GM12873 (cell line): ENCODE results near the gene DGLUCY.

Experiments used
- TF ChIP-seq, protein P1 (sequence below): IDR thresholded peaks from 2 replicates; pipeline ENCODE4 v1.5.1; 2012; ENCODE audit warnings: low read depth, mild to moderate bottlenecking, moderate library complexity, low read length, control low read depth; ENCODE audit not compliant: insufficient read depth; ENCODE audit errors: missing control alignments

The DGLUCY gene

GRCh38 chr14:91129261-91129660 lies 15.4 kb downstream of the DGLUCY start:
- TF ChIP-seq, protein P1, sequence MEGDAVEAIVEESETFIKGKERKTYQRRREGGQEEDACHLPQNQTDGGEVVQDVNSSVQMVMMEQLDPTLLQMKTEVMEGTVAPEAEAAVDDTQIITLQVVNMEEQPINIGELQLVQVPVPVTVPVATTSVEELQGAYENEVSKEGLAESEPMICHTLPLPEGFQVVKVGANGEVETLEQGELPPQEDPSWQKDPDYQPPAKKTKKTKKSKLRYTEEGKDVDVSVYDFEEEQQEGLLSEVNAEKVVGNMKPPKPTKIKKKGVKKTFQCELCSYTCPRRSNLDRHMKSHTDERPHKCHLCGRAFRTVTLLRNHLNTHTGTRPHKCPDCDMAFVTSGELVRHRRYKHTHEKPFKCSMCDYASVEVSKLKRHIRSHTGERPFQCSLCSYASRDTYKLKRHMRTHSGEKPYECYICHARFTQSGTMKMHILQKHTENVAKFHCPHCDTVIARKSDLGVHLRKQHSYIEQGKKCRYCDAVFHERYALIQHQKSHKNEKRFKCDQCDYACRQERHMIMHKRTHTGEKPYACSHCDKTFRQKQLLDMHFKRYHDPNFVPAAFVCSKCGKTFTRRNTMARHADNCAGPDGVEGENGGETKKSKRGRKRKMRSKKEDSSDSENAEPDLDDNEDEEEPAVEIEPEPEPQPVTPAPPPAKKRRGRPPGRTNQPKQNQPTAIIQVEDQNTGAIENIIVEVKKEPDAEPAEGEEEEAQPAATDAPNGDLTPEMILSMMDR: no peak

DNA sequence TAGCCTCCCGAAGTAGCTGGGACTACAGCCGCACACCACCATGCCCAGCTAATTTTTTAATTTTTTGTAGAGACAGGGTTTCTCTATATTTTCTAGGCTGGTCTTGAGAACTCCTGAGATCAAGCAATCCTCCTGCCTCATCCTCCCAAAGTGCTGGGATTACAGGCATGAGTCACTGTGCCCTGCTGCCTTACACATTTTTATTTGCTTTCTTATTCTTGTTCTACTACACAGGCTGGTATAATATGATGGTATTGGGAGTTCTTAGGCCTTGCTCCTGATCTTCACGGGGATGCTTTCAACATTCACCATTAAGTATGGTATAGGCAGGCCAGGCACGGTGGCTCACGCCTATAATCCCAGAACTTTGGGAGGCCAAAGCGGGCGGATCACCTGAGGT lies 21.2 kb downstream of the DGLUCY start:
- TF ChIP-seq, protein P1: no peak

DNA sequence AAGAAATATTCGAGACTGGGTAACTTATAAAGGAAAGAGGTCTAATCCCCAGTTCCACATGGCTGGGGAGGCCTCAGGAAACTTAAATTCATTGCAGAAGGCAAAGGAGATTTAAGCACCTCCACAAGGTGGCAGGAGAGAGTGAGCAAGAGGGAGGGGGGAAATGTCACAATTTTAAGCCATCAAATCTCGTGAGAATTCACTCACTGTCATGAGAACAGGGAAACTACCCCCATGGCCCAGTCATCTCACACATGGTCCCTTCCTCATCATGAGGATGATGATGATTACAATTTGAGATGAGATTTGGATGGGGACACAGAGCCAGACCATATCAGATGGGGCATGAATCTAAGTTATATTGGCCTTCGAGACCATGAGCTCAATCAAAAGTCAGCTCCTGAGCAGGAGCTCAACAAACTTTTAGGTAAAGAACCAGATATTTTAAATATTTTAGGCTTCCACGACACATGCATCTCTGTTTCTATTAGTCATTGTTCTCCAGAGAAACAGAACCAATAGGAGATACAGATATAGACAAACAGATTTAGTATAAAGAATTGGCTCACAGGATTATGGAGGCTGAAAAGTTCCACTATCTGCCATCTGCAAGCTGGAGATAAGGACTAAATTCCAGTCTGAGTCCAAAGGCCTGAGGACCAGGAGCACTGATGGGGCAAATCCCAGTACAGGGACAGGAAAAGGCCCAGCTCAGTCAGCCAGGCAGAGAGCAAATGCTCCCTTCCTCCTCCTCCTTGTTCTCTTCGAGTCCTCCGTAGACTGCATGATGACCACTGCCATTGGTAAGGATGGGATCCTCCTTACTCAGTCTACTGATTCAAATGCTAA lies 24.9 kb downstream of the DGLUCY start:
- TF ChIP-seq, protein P1: peak; percentile 65

GRCh38 chr14:91139776-91140175 lies 25.9 kb downstream of the DGLUCY start:
- TF ChIP-seq, protein P1: no peak

DNA sequence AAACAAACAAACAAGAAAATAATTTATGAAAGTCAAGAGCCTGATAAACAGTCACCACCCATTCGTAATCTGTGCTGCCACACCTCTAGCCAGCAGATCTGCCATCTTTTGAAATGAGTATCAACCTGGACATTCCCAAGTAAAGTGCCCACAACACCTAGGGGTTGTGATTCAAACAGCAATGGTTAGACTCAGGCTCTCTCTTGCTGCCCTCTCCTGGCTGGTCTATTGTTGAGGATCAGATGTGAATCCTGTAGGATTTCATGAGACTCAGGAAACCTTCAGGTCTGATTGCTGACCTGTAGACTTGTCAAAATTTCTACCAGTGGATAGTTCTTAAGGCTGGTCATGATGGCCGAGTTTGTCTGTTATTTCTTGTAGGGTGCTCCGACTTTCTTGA lies 26.8 kb downstream of the DGLUCY start:
- TF ChIP-seq, protein P1: no peak

GRCh38 chr14:91142214-91142668 lies 28.4 kb downstream of the DGLUCY start:
- TF ChIP-seq, protein P1: no peak

- TF ChIP-seq, protein P1: no peak
Observed at GRCh38 chr14:91143862-91144261, 30.0 kb downstream of the DGLUCY start.
